ENCODE measurements around the gene KCNG4. TPM values are rescaled to one million over a fixed set of nuclear protein-coding genes. Genes with fewer than 3 reads are reported as not detected.

KCNG4 gene
- total RNA-seq, 1 donor from 2014 or later, result not detected

DNA sequence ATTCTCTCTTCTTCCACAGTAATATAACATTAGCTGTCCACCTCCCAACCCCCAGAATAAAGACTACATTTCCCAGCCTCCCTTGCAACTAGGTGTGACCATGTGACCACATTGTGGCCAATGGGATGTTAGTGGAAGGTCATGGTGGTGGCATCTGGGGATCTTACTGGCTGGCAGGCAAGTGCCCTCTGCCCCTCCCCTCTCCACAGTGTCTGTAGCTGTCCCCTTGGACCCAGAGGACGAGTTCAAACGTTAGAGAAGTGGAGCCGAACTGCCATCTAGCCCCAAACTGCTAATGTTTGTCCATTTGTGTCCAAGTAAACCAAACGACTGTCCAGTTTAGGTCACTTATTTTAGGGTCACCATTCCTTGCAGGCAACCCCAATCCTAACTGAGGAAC, 26.6 kb upstream of the KCNG4 start:
- no peak for DNase-seq (ENCODE audit: low spot score)

DNA sequence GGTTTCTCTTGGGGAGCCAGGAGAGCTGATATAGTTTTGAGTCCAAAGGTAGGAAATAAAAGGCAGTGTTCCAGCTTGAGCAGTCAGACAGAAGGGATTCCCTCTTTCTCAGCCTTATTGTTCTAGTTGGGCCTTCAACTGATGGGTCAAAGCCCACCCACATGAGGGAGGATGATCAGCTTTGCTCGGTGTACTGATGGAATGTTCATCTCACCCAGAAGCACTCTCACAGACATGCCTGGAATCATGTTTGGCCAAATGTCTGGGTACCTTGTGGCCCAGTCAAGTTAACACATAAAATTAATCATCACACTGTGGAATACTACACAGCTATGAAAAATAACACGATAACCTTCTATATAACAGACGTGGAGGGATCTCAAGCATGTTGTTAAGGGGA, 23.1 kb upstream of the KCNG4 start:
- no peak for DNase-seq (ENCODE audit: low spot score)

DNA sequence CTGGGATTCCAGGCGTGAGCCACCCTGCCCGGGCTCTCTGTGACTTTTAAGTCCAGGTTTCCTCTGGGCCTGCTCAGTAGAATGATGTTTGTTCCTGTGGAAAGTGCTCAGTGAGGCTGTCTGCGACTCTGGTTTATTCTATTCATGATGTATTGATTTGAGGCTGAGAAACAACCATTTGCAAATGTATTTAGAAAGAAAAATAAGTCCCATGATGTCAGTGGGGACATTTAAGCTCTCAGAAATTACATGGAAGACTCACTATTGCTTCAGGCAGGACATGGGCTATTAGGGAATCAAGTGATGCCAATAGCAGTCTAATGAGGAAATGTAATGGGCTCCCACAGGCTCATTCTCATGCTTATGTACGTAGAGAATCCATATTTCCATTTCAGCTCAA, 22.2 kb upstream of the KCNG4 start:
- no peak for DNase-seq (ENCODE audit: low spot score)

DNA sequence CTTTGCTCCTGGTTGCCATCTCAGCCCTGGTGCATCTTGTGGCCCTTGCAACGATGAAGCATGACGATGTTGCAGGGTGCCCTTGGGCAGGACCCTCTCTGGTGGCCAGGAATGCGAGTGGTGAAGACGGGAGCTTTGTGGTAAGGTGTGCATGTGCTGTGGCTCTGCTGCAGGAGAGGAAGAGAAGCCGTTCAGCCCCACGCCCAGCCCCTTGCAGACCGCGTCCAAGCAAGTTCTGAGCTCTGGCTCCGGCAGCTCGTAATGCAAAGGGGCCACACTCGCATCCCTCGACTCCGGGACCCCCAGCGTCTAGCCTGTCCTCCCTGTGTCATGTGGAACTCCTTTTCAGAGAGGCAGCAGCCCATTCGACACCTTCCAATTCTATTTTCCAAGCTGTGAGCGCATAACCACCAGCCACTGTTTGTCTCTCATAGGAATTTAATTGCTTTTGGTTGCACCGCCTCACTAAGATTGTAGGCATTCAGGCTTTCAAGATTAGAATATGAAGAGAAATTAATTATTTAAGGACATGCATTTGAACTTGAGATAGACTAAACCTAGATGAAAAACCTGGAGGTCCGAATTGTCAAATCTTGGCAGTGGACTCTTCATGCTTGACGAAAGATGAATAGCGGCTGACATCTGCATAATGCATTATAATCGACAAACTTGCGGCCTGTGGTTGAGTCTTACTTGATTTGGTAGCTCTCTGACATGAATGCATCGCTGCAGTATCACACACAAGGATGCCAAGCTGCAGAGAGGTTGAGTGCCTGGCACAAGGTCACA, 21.1 kb upstream of the KCNG4 start:
- DNase-seq (ENCODE audit: low spot score), result no peak

DNA sequence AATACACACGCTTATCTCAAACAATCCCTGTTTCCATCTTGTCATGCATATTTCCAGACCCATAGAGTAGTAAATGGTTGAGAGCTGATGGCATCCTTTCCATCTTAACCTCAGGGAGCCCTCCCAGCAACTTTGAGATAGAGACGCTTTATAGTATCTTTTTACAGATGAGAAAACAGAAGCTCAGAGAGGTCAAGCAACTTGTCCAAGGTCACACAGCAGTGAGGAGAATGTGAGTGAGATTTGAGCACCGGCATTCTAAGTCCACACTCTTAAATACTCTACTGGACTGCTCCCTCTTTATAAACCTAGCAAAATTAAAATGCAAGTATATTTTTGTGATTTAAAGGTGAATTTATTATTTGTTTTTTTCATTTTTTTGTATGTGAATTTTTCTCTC, 19.9 kb upstream of the KCNG4 start:
- no peak for DNase-seq (ENCODE audit: low spot score)

DNA sequence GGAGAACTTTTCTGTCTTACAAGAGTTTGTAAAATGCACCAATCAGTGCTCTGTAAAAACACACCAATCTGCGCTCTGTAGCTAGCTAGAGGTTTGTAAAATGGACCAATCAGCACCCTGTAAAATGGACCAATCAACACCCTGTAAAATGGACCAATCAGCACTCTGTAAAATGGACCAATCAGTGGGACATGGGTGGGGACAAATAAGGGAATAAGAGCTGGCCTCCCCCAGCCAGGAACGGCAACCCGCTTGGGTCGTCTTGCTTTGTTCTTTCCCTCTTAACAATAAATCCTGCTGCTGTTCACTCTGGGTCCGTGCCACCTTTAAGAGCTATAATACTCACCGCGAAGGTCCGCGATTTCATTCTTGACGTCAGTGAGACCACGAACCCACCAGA, 18.5 kb upstream of the KCNG4 start:
- no peak for DNase-seq (ENCODE audit: low spot score)

DNA sequence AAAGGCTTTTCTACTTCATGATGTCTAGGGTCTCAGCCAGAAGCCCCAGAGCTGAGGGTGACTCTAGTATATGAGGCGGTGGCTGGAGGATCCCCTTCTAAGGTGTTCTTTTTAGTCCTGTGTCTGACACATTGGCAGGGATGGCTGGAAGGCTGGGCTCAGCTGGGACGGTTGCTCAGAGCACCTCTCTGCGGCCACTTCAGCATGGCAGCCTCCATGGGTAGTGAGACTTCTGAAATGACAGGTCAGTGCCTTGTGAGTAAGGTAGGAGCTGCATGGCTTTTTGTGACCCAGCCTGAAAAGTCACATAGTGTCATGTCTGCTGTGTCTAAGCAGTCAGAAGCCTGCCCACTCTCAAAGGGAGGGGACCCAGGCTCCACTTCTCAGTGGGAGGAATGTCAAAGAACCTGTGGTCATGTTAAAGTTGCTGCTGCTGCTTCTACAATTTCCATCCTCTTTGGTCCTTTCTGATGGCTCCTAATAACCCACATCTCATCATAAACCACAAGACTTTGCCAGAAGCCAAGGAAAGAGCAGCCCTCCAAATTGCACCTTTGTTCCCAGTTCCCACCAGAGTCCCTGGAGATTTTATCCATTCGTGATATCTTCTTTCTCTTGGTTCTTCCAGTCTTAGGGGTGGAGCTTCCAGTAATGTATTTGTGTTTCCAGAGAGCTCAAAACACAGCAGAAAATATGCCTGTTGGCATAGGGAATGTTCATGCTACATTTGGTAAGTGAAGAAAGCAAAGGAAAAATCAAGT, 15.4 kb upstream of the KCNG4 start:
- DNase-seq (ENCODE audit: low spot score), result no peak

DNA sequence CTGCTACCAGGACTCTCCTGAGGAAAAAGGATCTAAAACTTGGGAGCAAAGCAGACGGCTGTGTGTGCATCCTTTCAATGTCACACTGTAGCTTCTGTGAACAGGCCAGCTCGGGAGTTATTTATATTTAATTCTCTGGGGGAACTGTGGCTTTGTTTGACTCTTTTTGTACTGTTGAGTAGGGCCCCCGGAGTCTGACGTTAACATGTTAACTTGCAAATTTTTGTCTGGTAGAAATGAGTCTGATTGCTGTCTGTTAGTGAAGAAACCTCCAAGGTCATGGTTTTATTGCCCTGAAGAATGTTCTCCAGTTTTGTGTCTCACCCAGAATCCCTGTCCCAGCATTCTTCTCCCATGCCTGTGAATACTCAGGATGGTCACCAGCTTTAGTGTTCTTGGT, 14.2 kb upstream of the KCNG4 start:
- no peak for DNase-seq (ENCODE audit: low spot score)

DNA sequence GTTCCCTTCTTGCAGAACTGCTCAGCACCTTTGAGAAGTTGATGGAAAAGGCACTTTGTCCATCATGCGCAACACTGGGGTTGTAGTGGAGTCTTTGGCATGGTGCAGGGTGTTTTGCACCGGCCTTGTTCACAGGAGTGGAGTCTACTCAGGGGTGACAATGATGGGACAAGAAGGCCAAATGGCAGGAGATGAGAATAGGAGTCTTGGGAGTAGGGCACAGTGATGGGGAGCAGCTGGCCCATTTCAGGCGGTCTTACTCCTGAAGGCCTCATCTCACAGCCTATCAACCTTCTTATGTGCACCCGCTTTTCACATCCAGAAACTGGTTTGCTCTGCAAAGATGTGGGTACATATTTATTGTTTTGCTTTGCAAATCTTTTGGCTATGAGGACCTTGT, 13.4 kb upstream of the KCNG4 start:
- DNase-seq (ENCODE audit: low spot score), result no peak

DNA sequence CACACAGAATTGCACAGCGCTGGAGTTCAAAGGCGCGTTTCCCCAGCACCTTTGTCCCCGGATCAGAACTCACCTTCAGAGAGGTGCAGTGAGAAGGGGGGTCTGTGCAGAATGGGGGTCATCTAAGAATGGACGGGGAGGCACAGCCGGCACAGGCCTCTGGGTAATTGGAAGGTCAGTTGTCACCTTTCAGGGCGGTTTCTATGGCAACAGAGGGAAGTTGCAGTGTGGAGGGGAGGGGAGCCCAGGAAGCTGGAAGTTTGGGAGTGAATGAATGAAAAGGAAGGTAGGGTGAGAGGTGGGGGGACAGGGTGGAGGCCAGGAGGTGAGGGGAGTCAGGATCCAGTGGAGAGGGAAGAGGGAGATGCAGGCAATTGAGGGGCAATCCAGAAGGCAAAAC, 12.4 kb upstream of the KCNG4 start:
- no peak for DNase-seq (ENCODE audit: low spot score)

DNA sequence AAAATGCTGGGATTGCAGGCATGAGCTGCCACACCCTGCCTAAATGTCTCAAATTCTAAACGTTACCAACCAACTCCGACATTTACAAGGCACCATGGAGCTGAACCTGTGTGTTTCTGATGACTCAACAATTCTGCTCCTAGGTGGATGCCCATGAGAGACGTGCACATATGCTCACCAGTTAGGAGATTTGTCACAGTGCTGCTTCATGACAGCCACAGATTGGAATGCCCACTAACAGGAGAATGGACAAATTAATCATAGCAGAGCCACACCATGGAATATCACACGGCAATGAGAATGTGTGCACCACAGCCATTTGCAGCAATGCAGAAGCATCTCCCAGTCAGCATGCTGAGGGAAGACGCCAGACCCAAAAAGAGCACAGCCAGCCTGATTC, 8.0 kb upstream of the KCNG4 start:
- no peak for DNase-seq (ENCODE audit: low spot score)

DNA sequence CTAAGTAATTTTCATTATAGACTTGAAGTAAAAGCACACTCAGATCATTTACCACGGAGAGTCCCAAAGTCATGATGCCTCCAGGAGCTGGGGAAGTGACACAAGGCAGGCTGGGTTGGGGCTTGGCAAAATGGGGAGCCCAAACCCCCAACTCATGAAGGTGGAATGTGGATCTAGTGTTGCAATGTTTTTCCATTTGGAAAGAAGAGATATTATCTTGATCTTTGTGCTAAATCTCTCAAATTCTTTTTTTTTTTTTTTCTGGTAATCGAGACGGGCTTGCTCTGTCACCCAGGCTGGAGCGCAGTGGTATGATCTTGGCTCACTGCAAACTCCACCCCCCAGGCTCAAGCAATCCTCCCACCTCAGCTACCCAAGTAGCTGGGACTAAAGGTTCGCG, 7.5 kb upstream of the KCNG4 start:
- no peak for DNase-seq (ENCODE audit: low spot score)

DNA sequence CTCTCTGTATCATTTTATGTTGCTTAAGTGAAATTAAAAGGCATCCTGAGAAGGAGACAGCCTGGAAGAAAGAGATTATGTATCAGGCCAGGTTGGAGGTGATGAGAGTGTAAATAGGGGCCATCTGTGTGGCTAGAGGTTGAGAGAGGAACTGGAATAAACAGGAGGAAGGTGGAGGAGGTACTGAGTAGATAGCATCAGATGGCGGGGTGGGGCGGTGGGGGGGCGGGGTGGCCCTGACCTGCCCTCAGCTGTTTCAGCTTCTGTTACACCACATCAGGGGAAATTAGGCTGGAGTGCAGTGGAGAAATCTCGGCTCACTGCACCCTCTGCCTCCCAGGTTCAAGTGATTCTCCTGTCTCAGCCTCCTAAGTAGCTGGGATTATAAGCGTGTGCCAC, 6.9 kb upstream of the KCNG4 start:
- DNase-seq (ENCODE audit: low spot score), result no peak

DNA sequence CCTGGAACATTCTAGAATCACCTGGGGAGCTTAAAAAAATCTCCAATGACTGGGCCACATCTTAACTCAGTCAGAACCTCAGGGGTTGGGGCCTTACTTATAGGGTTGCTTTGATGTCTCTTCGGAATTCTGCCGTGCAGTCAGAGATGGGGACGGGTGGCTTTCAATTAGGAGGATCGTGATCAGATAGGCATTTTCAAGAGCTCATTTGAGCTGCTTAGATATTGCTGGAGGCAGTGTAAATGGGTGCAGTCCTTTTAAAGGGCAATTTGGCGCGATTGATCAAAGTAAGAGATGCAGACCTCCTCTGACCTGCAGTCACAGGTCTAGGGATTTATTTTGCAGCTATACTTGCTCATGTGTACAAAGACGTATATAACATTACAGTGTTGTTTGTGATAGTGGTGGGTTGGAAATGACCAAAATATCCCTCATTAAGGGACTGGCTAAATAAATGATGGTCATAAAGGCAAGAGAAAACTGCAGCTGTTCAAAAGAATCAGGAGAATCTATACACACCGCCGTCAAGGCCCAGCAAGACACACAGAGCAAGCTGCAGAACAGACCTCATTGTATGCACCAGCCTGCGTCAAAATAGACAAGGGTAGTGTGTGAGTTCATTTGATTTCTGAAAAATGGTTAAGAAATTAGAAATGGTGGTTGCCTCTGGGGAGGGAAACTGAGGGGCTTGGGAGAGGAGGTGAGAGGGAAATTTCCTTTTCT, 6.3 kb upstream of the KCNG4 start:
- DNase-seq (ENCODE audit: low spot score), result no peak

DNA sequence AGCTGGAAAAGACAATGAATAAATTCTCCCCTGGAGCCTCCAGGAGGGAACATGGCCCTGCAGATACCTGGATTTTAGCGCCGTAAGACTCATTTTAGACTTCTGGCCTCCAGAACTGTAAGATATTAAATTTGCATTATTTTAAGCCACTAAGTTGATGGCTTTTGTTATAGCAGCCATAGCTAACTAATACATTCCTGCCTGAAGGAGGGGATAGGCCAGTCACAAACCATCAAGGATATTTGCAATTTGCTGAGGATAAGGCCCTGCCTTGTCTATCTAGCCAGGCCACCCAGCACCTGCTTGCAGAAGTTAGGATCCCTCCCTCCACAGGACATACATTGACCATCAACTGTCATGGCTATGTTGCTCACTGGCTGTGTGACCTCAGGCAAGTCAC, 4.9 kb upstream of the KCNG4 start:
- DNase-seq (ENCODE audit: low spot score), result no peak

DNA sequence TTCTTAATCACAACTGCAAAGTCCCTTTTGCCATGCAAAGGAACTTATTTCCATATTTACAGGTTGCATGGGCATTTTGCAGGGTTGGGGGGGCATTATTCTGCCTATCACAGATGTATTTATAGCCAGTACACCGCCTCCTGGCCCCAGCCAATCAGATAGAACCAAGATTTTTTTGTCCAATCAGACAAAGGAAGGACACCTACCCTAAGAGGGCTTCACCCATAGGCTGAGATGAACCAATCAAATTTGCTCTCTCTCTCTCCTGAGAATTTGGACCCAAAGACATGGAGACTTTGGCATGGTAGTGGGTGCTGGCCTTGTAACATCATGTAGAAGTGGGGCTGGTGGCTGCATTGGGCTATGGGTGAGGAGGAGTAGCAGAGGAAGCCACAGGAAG, 3.9 kb upstream of the KCNG4 start:
- DNase-seq (ENCODE audit: low spot score), result no peak

DNA sequence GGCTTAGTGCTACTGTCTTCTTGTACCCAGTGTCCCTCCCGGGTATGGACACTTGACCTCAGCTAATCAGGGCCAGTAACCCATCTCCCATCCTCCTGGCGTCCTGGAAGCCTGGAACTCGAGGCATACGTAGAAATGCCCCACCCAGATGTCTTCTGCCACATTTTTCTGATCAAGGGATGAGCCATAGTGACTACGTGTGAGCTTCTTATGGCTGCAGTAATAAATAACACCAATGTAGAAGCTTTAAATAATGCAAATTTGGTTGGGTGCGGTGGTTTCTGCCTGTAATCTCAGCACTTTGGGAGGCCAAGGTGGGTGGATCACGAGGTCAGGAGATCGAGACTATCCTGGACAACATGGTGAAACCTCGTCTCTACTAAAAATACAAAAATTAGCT, 3.0 kb upstream of the KCNG4 start:
- DNase-seq (ENCODE audit: low spot score), result no peak

DNA sequence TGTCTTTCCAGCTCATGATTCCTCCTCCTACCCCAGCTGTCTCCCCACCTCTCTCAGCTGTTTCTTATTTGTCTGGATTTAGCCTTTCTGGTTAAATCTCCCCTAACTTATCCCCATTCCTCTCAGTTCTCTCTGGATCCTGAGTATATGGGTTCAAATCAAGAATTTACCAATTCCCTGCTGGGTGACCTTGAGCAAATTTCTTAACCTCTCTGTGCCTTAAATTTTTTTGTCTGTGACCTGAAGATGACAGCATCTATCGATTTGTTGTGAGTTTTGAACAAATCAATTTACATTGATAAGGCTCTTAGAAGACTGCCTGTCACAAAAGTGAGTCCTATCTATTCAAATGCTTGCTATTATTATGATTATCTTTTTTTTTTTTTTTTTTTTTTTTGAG, 2.0 kb upstream of the KCNG4 start:
- DNase-seq (ENCODE audit: low spot score), result no peak

DNA sequence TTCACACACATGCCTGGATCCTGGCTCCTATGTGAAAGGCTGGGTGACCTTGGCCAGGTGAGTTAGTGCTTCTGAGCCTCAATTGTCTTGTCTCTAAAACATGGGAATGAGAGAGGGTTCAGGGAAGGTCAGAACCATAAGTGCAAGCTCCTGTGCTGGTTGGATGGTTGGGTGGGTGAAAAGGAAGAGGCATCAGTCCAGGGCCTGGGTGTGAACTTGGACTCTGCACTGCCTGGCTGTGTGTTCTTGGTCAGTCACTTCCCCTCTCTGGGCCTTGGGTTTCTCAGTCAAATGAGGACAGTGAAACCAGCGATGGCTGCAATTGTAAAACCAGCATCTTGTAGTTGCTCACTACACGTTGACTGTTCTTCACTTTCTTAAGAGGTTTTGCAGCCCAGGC, 643 bp upstream of the KCNG4 start:
- DNase-seq (ENCODE audit: low spot score), result no peak

DNA sequence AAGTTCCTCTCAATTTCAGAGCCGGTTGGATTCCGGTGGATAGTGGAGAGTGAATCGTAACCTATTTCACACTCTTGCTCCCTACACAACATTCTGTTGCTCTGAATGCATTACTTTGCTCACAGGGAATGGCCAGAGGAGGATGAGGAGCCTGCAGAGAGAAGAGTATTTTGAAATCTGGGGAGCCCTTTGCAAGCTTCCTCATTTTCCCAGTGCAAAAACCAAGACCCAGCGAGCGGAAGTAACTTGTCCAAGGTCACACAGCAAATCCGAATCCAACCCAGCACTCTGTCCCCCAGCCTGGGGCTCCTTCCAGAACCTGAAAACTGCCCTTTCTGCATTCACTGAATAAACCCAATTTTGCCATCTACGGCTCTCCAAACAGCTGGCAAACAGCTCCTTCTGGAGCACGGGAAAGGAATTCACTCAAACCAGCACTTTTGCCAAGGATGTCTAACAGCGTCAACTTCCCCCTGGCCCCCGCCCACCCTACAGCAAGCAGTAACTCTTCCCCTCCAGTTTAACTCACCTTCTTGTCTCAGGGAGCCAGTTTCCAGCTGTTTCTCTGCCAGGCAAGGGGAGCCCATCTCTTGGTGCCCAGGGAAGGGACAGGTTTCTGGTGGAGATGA, 557 bp downstream of the KCNG4 start:
- DNase-seq (ENCODE audit: low spot score), result no peak

DNA sequence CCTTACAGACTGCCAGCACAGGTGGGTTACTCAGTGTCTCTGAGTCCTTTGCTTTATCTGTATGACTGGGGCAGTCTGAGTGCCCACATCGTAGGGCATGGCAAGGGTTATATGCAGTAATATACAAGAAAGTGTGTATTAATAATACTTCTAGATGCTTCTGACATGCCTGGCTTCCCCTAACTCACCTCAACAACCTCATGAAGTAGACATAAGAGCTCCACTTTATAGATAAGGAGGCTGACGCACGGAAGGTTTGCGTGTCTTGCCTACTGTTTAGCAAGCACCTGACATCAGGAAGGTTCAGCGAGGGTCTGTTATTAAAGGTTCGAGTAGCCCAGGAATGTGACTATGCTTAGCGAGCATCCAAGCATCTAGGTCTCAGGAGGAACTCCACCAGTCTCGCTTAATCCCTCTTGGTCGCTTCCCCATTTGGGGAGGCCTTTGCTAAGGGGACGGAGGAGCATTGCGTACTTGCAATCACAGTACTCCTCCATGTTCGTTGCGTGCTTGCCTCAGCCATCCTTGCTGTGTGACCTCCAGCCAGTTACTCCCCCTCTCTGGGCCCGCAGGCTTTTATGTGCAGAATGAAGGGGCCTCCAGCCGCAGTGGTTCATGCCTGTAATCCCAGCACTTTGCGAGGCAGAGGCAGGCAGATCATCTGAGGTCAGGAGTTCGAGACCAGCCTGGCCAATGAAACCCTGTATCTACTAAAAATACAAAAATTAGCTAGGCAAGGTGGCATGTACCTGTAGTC, 1.6 kb downstream of the KCNG4 start:
- DNase-seq (ENCODE audit: low spot score), result no peak
